ENCODE data around the gene RAD21L1. TPM values are rescaled to one million over a fixed set of nuclear protein-coding genes. Genes with fewer than 3 reads are reported as not detected.

The RAD21L1 gene
- polyA plus RNA-seq, 1 experiment = 0.04 TPM

- ChIA-PET POLR2A (no interaction called here), CTCF (interaction anchor here (1.3 kb wide), 1 partner anchor 224 kb away, joined by 3 read pairs; no protein-coding TSS in a partner anchor)
- DNase-seq (ENCODE audit: low read depth, low spot score) = no peak
- TF ChIP-seq CTCF (IDR thresholded peaks at IDR 0.05; ENCODE audit: low read depth, low read length) = no peak
- no peak overlapping the region for H3K27ac ChIP-seq (ENCODE audit: low read depth, low read length)
- no peaks in the 10 kb centered on the region for H3K9me3 ChIP-seq (ENCODE audit: control insufficient read depth, insufficient read depth, low read length)
- no peaks in the 10 kb centered on the region for H3K27me3 ChIP-seq (ENCODE audit: control insufficient read depth, insufficient read depth, low read length)
- H3K4me3 ChIP-seq (ENCODE audit: low read depth, low read length) = no peak overlapping the region
Observed at GRCh38 chr20:1280195-1281102, 54.6 kb downstream of the RAD21L1 start.

GRCh38 chr20:1281279-1282057, 55.6 kb downstream of the RAD21L1 start:
- no peak for DNase-seq (ENCODE audit: low read depth, low spot score)
- TF ChIP-seq CTCF (IDR thresholded peaks at IDR 0.05; ENCODE audit: low read depth, low read length) = no peak
- no peak overlapping the region for H3K27ac ChIP-seq (ENCODE audit: low read depth, low read length)
- ChIA-PET POLR2A (no interaction called here), CTCF (interaction anchor here (1.2 kb wide), 1 partner anchor 156 kb away, joined by 4 read pairs; no protein-coding TSS in a partner anchor)
- H3K27me3 ChIP-seq (ENCODE audit: control insufficient read depth, insufficient read depth, low read length) = no peaks in the 10 kb centered on the region
- no peak overlapping the region for H3K4me3 ChIP-seq (ENCODE audit: low read depth, low read length)
- no peaks in the 10 kb centered on the region for H3K9me3 ChIP-seq (ENCODE audit: control insufficient read depth, insufficient read depth, low read length)

GRCh38 chr20:1282966-1283365, 57.1 kb downstream of the RAD21L1 start:
- no peak overlapping the region for H3K4me3 ChIP-seq (ENCODE audit: low read depth, low read length)
- H3K9me3 ChIP-seq (ENCODE audit: control insufficient read depth, insufficient read depth, low read length) = no peaks in the 10 kb centered on the region
- ChIA-PET POLR2A (no interaction called here), CTCF (interaction anchor here (0.6 to 1.0 kb wide), 2 partner anchors 30 to 155 kb away, joined by 3 to 4 read pairs; no protein-coding TSS in a partner anchor)
- DNase-seq (ENCODE audit: low read depth, low spot score) = no peak
- no peak overlapping the region for H3K27ac ChIP-seq (ENCODE audit: low read depth, low read length)
- no peaks in the 10 kb centered on the region for H3K27me3 ChIP-seq (ENCODE audit: control insufficient read depth, insufficient read depth, low read length)
- no peak for TF ChIP-seq CTCF (IDR thresholded peaks at IDR 0.05; ENCODE audit: low read depth, low read length)

- Histone ChIP-seq H3K9me3 (ENCODE audit: control insufficient read depth, insufficient read depth, low read length) (no peaks in the 10 kb centered on the region), H3K4me3 (ENCODE audit: low read depth, low read length) (no peak overlapping the region), H3K27me3 (ENCODE audit: control insufficient read depth, insufficient read depth, low read length) (no peaks in the 10 kb centered on the region), H3K27ac (ENCODE audit: low read depth, low read length) (no peak overlapping the region)
- ChIA-PET CTCF (interaction anchor here (1.0 kb wide), 1 partner anchor 29 kb away, joined by 4 read pairs; no protein-coding TSS in a partner anchor), POLR2A (no interaction called here)
- TF ChIP-seq CTCF (IDR thresholded peaks at IDR 0.05; ENCODE audit: low read depth, low read length) = no peak
- DNase-seq (ENCODE audit: low read depth, low spot score) = no peak
Observed at GRCh38 chr20:1283522-1284510, 58.0 kb downstream of the RAD21L1 start.
